ENCODE results near the gene ANXA2R. TPM values are rescaled to one million over a fixed set of nuclear protein-coding genes. Genes with fewer than 3 reads are reported as not detected.

The ANXA2R gene
- total and polyA plus RNA-seq, 2 of the 13 experiments (the other 11 are each of a cell fraction or from before 2014, with no cell fraction given), result 0.95 to 1.3 TPM

- Histone ChIP-seq H3K4me2 (ENCODE audit: low read depth, low read length) (peak overlapping the region; percentile 89), H3K79me2 (ENCODE audit: insufficient read depth, low read length) (no peaks in the 10 kb centered on the region), H4K20me1 (ENCODE audit: insufficient read depth, low read length) (no peaks in the 10 kb centered on the region), H2AFZ (ENCODE audit: low read length) (peak overlapping the region; percentile 90), H3K36me3 (replicated peaks in 1 of 2; ENCODE audit: control insufficient read depth in 1 of 2, insufficient read depth in 2 of 2, low read length in 2 of 2) (no peaks in the 10 kb centered on the region), H3K27me3 (ENCODE audit: control insufficient read depth in 1 of 2, insufficient read depth in 2 of 2, low read length in 2 of 2) (no peaks in the 10 kb centered on the region; a peak in 1 of 5 replicates), H3K9me3 (ENCODE audit: low read length) (no peaks in the 10 kb centered on the region), H3K4me1 (ENCODE audit: insufficient read depth, low read length) (peaks cover 12% of the 10 kb centered on the region), H3K9ac (ENCODE audit: insufficient read depth, low read depth, low read length) (peak overlapping the region; percentile 76), H3K4me3 (replicated peaks in 1 of 3; ENCODE audit: insufficient read depth in 1 of 3, low read depth in 2 of 3, low read length in 3 of 3) (peak overlapping the region; percentile 73 to 94 (median 78)), H3K27ac (ENCODE audit: extremely low read length, insufficient read depth, low read length) (peak overlapping the region; percentile 84)
- TSS peak; percentile 62 for BruUV-seq (replicated peaks)
- ChIA-PET POLR2A (interaction anchor here (0.9 to 4.9 kb wide), 13 partner anchors 10 to 476 kb away, joined by 3 to 72 read pairs (median 7); partner anchors contain the start of genes SELENOP, TMEM267 and ZNF131), CTCF (ENCODE audit: low intra/inter-chr PET ratio, low total read pairs) (interaction anchor here (2.6 to 3.1 kb wide), 2 partner anchors 14 to 57 kb away, joined by 7 to 16 read pairs; no protein-coding TSS in a partner anchor)
- WGBS (ENCODE audit: low lambda C conversion rate), result 24% methylated on average over 35 of the region's 35 CpGs
- FAIRE-seq (peak; percentile 68), ATAC-seq (peak; percentile 71), DNase-seq (ENCODE audit: low spot score) (peak; percentile 89)
- intact Hi-C loops (cut with micrococcal nuclease; ENCODE audit: unreplicated experiment) (loop anchor here (1.0 to 2.0 kb wide), 4 partner anchors 14 to 113 kb away; no protein-coding TSS in a partner anchor), in situ Hi-C loops (cut with HindIII; ENCODE audit: extremely low pct_ligation_motif_present, low pct_unique_long_range_greater_than_20kb) (loop anchor here (5.0 to 25.0 kb wide), 2 partner anchors 59 to 196 kb away; partner anchors contain the start of gene SELENOP)
- TF ChIP-seq ZBTB42 (CRISPR knock-in tag; IDR thresholded peaks at IDR 0.05) (0 out of 2 replicates have a peak, but pooled peaks have one; percentile 78), ZFYVE20 (CRISPR knock-in tag; IDR thresholded peaks at IDR 0.05; ENCODE audit: borderline replicate concordance, low read depth) (no peak), REXO4 (CRISPR knock-in tag; IDR thresholded peaks at IDR 0.05; ENCODE audit: borderline replicate concordance) (no peak), ZSCAN31 (CRISPR knock-in tag; IDR thresholded peaks at IDR 0.05; ENCODE audit: low read depth) (peak; percentile 46; the same call in 1 of the 2 replicates), CREM (IDR thresholded peaks at IDR 0.05) (peak; percentile 37; the same call in 1 of the 2 replicates), CREM (CRISPR knock-in tag; IDR thresholded peaks at IDR 0.05) (no peak), ESRRA (CRISPR knock-in tag; IDR thresholded peaks at IDR 0.05; ENCODE audit: low read depth) (peak; percentile 49; the same call in 1 of the 2 replicates), PAX8 (CRISPR knock-in tag; IDR thresholded peaks at IDR 0.05; ENCODE audit: borderline replicate concordance) (no peak), SOX5 (CRISPR knock-in tag; IDR thresholded peaks at IDR 0.05; ENCODE audit: borderline replicate concordance) (peak; percentile 44; the same call in 1 of the 2 replicates), KLF16 (CRISPR knock-in tag; IDR thresholded peaks at IDR 0.05) (peak in 1 of 2 experiments; percentile 39; a peak in 1 of 4 replicates), FOXP4 (CRISPR knock-in tag; IDR thresholded peaks at IDR 0.05) (peak; percentile 47; the same call in 1 of the 2 replicates), ATF1 (CRISPR knock-in tag; IDR thresholded peaks at IDR 0.05) (no peak), MIXL1 (CRISPR knock-in tag; IDR thresholded peaks at IDR 0.05) (peak; percentile 70), MYC (CRISPR knock-in tag; IDR thresholded peaks at IDR 0.05; ENCODE audit: borderline replicate concordance) (peak; percentile 65; the same call in 1 of the 2 replicates), LRRFIP1 (CRISPR knock-in tag; conservative IDR thresholded peaks at IDR 0.05) (no peak), ZIK1 (CRISPR knock-in tag; IDR thresholded peaks at IDR 0.05; ENCODE audit: borderline replicate concordance, low read depth) (peak; percentile 82), STAG1 (CRISPR knock-in tag; IDR thresholded peaks at IDR 0.05) (no peak), ZNF576 (CRISPR knock-in tag; IDR thresholded peaks at IDR 0.05) (no peak), ZSCAN21 (CRISPR knock-in tag; IDR thresholded peaks at IDR 0.05; ENCODE audit: borderline replicate concordance) (peak; percentile 85)
Observed at GRCh38 chr5:43008363-43009153, 31.6 kb downstream of the ANXA2R start.
